ENCODE results near the gene HM13. TPM values are rescaled to one million over a fixed set of nuclear protein-coding genes. Genes with fewer than 3 reads are reported as not detected.

HM13 gene
- total and polyA plus RNA-seq, 2 of the 13 experiments (the other 11 are each of a cell fraction or from before 2014, with no cell fraction given) = 118 to 243 TPM

DNA sequence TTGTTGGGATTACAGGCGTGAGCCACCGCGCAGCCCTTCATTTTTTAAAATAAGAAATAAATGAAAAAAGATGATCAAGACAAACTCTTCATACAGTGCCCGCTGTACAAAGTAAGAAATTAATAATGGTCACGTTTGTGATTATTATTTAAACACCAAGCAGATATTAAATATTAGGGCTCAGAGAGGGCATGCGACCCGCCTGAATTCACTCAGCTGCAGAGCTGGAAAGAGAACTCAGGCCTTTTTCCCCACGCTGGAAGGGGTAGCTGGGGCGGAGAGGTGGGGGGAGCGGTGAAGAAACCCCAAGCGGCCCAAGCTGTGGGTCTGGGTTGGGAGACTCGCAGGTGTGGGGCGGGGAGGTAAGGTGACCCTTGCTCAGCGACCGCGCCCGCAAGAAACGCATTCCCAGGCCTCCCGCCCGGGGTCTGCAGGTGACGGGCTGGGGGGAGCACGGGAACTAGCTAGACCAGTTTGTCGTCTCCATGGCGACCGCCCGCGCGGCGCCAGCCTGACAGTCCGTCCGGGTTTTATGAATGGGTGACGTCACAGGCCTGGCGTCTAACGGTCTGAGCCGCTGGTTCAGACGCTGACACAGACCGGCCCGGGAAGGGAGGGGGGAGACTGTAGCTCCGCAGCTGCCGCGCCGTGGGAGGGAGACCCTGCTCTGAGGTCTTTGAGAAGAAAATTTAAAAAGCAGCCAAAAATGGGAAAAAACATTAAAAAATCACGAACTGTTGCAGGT, 89.8 kb downstream of the HM13 start (continued):
- TF ChIP-seq SNAI1 (CRISPR knock-in tag; IDR thresholded peaks at IDR 0.05; ENCODE audit: borderline replicate concordance) = peak; percentile 71; the same call in 1 of the 2 replicates
- peak; percentile 94 for TF ChIP-seq PITX1 (CRISPR knock-in tag; IDR thresholded peaks at IDR 0.05)
- peak; percentile 49; the same call in 1 of the 2 replicates for TF ChIP-seq XBP1 (CRISPR knock-in tag; IDR thresholded peaks at IDR 0.05)
- peak; percentile 77 for TF ChIP-seq KMT2B (CRISPR knock-in tag; IDR thresholded peaks at IDR 0.05)
- TF ChIP-seq SALL2 (CRISPR knock-in tag; IDR thresholded peaks at IDR 0.05) = peak; percentile 75; the same call in 1 of the 2 replicates
- peak; percentile 94 for TF ChIP-seq ZBTB21 (CRISPR knock-in tag; IDR thresholded peaks at IDR 0.05)
- TF ChIP-seq AGO2 (optimal IDR thresholded peaks at IDR 0.05; ENCODE audit: low read depth, low read length) = peak; percentile 100
- TF ChIP-seq ZNF670 (CRISPR knock-in tag; IDR thresholded peaks at IDR 0.05; ENCODE audit: borderline replicate concordance) = no peak; the same call in 1 of the 2 replicates
- TF ChIP-seq, protein P1, sequence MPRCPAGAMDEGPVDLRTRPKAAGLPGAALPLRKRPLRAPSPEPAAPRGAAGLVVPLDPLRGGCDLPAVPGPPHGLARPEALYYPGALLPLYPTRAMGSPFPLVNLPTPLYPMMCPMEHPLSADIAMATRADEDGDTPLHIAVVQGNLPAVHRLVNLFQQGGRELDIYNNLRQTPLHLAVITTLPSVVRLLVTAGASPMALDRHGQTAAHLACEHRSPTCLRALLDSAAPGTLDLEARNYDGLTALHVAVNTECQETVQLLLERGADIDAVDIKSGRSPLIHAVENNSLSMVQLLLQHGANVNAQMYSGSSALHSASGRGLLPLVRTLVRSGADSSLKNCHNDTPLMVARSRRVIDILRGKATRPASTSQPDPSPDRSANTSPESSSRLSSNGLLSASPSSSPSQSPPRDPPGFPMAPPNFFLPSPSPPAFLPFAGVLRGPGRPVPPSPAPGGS (CRISPR knock-in tag; IDR thresholded peaks at IDR 0.05) = no peak; the same call in 1 of the 2 replicates
- peak; percentile 94; the same call in 1 of the 2 replicates for TF ChIP-seq MZF1 (CRISPR knock-in tag; IDR thresholded peaks at IDR 0.05; ENCODE audit: borderline replicate concordance)
- TF ChIP-seq ZFP36 (IDR thresholded peaks at IDR 0.05; ENCODE audit: borderline replicate concordance, low read depth, low read length, partially characterized antibody) = no peak
- TF ChIP-seq, protein P2, sequence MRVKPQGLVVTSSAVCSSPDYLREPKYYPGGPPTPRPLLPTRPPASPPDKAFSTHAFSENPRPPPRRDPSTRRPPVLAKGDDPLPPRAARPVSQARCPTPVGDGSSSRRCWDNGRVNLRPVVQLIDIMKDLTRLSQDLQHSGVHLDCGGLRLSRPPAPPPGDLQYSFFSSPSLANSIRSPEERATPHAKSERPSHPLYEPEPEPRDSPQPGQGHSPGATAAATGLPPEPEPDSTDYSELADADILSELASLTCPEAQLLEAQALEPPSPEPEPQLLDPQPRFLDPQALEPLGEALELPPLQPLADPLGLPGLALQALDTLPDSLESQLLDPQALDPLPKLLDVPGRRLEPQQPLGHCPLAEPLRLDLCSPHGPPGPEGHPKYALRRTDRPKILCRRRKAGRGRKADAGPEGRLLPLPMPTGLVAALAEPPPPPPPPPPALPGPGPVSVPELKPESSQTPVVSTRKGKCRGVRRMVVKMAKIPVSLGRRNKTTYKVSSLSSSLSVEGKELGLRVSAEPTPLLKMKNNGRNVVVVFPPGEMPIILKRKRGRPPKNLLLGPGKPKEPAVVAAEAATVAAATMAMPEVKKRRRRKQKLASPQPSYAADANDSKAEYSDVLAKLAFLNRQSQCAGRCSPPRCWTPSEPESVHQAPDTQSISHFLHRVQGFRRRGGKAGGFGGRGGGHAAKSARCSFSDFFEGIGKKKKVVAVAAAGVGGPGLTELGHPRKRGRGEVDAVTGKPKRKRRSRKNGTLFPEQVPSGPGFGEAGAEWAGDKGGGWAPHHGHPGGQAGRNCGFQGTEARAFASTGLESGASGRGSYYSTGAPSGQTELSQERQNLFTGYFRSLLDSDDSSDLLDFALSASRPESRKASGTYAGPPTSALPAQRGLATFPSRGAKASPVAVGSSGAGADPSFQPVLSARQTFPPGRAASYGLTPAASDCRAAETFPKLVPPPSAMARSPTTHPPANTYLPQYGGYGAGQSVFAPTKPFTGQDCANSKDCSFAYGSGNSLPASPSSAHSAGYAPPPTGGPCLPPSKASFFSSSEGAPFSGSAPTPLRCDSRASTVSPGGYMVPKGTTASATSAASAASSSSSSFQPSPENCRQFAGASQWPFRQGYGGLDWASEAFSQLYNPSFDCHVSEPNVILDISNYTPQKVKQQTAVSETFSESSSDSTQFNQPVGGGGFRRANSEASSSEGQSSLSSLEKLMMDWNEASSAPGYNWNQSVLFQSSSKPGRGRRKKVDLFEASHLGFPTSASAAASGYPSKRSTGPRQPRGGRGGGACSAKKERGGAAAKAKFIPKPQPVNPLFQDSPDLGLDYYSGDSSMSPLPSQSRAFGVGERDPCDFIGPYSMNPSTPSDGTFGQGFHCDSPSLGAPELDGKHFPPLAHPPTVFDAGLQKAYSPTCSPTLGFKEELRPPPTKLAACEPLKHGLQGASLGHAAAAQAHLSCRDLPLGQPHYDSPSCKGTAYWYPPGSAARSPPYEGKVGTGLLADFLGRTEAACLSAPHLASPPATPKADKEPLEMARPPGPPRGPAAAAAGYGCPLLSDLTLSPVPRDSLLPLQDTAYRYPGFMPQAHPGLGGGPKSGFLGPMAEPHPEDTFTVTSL (CRISPR knock-in tag; IDR thresholded peaks at IDR 0.05; ENCODE audit: borderline replicate concordance) = no peak; the same call in none of the 2 replicates
- TF ChIP-seq SAP130 (CRISPR knock-in tag; IDR thresholded peaks at IDR 0.05; ENCODE audit: low read depth) = peak; percentile 99
- peak; percentile 83 for TF ChIP-seq ZNF777 (CRISPR knock-in tag; IDR thresholded peaks at IDR 0.05)
- TF ChIP-seq ZMYM2 (CRISPR knock-in tag; IDR thresholded peaks at IDR 0.05) = peak; percentile 86; the same call in 1 of the 2 replicates
- peak; percentile 96 for TF ChIP-seq YEATS4 (CRISPR knock-in tag; IDR thresholded peaks at IDR 0.05; ENCODE audit: borderline replicate concordance)
- TF ChIP-seq REL (CRISPR knock-in tag; conservative IDR thresholded peaks at IDR 0.05) = no peak
- TF ChIP-seq, protein P3, sequence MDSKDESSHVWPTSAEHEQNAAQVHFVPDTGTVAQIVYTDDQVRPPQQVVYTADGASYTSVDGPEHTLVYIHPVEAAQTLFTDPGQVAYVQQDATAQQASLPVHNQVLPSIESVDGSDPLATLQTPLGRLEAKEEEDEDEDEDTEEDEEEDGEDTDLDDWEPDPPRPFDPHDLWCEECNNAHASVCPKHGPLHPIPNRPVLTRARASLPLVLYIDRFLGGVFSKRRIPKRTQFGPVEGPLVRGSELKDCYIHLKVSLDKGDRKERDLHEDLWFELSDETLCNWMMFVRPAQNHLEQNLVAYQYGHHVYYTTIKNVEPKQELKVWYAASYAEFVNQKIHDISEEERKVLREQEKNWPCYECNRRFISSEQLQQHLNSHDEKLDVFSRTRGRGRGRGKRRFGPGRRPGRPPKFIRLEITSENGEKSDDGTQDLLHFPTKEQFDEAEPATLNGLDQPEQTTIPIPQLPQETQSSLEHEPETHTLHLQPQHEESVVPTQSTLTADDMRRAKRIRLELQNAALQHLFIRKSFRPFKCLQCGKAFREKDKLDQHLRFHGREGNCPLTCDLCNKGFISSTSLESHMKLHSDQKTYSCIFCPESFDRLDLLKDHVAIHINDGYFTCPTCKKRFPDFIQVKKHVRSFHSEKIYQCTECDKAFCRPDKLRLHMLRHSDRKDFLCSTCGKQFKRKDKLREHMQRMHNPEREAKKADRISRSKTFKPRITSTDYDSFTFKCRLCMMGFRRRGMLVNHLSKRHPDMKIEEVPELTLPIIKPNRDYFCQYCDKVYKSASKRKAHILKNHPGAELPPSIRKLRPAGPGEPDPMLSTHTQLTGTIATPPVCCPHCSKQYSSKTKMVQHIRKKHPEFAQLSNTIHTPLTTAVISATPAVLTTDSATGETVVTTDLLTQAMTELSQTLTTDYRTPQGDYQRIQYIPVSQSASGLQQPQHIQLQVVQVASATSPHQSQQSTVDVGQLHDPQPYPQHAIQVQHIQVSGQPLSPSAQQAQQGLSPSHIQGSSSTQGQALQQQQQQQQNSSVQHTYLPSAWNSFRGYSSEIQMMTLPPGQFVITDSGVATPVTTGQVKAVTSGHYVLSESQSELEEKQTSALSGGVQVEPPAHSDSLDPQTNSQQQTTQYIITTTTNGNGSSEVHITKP (CRISPR knock-in tag; IDR thresholded peaks at IDR 0.05; ENCODE audit: low read depth) = peak; percentile 90
- TF ChIP-seq ZNF652 (CRISPR knock-in tag; IDR thresholded peaks at IDR 0.05; ENCODE audit: borderline replicate concordance, low read depth) = peak; percentile 26; the same call in 1 of the 2 replicates

Data from HepG2 (cell line).